GM15510 (cell line): ENCODE measurements around the gene SLC9A2.

ENCODE experiments used
- POLR2A ChIP-seq: IDR thresholded peaks from 3 replicates; pipeline ENCODE4 v1.6.1; 2011; ENCODE audit warnings: borderline replicate concordance; ENCODE audit not compliant: insufficient read length; ENCODE audit errors: extremely low read depth

The SLC9A2 gene

DNA sequence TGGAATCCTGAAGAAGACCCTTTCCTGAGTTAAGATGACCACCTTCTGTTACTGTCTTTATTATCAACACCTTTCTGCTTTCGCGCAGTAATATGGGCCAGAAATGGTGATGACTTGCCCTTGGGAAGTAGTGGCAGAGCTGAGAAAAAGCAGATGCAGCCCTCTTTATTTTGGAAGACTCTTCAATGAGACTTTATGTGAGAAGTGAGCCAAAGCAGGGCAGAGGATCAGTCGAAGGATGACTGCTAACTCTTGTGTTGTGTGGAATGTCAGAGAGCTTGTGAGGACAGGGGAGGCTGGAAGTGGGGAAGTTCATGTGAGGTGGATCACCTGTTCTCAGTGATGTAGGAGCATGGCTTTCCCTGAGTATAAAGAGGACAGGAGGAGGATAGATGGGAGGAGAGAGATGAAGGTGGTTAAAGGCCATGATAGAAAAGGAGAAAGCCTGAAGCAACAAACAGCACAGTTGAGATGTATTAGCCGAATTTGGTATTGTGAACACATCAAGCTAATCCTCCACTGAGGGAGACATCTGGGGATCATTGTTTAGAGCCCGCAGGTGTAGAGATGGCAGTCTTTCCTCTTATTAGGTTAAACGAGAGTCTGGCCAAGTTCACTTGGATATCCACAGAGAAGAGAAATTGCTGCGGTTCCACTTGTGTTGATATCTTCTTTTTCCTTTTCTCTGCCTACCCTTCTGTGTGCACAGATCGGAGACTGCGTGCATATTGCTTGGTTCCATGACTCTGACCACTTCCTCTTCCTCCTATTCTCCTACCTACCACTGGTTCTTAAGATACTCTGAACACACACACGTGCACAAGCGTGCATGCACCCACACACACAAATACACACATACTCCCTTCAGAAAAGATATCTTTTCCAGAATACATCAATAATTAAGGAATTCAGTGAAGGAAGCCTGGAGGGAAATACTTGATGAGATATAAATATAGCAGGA lies 67.4 kb downstream of the SLC9A2 start:
- TF ChIP-seq POLR2A, result no peak

DNA sequence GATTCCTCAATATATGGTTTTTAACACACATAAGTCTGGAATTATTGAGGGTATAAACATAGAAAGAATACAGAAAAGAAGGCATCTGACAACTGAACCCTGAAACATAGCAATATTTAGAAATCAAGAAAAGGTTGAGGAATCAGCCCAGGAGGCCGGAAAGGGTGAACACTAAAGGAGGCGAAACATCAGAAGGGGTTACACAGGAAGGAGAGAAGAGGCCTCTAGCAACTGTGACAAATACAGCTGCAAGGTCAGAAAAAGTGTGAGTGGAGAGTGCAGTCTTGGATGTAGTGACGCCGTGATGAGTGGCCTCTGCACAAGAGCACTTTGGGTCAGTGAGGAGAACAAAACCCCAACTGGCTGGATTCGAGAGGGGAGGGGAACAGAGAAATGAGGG lies 70.7 kb downstream of the SLC9A2 start:
- no peak for TF ChIP-seq POLR2A

- TF ChIP-seq POLR2A, result no peak
Measured at GRCh38 chr2:102696463-102696862, 77.1 kb downstream of the SLC9A2 start.

- TF ChIP-seq POLR2A, result no peak
Measured at GRCh38 chr2:102698369-102699111, 79.2 kb downstream of the SLC9A2 start.

- no peak for TF ChIP-seq POLR2A
Measured at GRCh38 chr2:102703305-102703704, 84.0 kb downstream of the SLC9A2 start.

- TF ChIP-seq POLR2A, result no peak
Measured at GRCh38 chr2:102703748-102704147, 84.4 kb downstream of the SLC9A2 start.

- no peak for TF ChIP-seq POLR2A
Measured at GRCh38 chr2:102704531-102704930, 85.2 kb downstream of the SLC9A2 start.

GRCh38 chr2:102707796-102708695 lies 88.7 kb downstream of the SLC9A2 start:
- no peak for TF ChIP-seq POLR2A

GRCh38 chr2:102708847-102709559 lies 89.7 kb downstream of the SLC9A2 start:
- no peak for TF ChIP-seq POLR2A

- TF ChIP-seq POLR2A, result no peak
Measured at GRCh38 chr2:102717308-102718018, 98.1 kb downstream of the SLC9A2 start.

- TF ChIP-seq POLR2A, result no peak
Measured at GRCh38 chr2:102718387-102719316, 99.3 kb downstream of the SLC9A2 start.

GRCh38 chr2:102724016-102724490 lies 104.7 kb downstream of the SLC9A2 start:
- no peak for TF ChIP-seq POLR2A
